PC-3 (cell line): ENCODE results near the gene LRP1B. TPM values are rescaled to one million over a fixed set of nuclear protein-coding genes. Genes with fewer than 3 reads are reported as not detected.

ENCODE experiments used
- ATAC-seq: fragments of 200-7000 bp; cut with Tn5 transposase; 2 replicates; pipeline ENCODE4 v1.9.1; 2020; ENCODE audit warnings: mild to moderate bottlenecking, moderate library complexity
- BruUV-seq: library from RNA; stranded (reverse); fragments of 400-500 nt; replicated peaks from 2 replicates; lab custom pipeline; 2021; lab: Mats Ljungman, UMichigan
- CTCF ChIA-PET: fragments of 300-600 bp; sonication (Branson Sonifier 250); formaldehyde crosslinking; loops from one replicate; lab custom pipeline; 2022; ENCODE audit warnings: antibody characterized with exemption; lab: Charles Lee
- POLR2A ChIA-PET: fragments of 300-600 bp; sonication (Branson Sonifier 250); formaldehyde crosslinking; loops from one replicate; lab custom pipeline; 2022; ENCODE audit warnings: antibody characterized with exemption; ENCODE audit not compliant: unreplicated experiment; lab: Charles Lee
- DNase-seq: peaks from one replicate; pipeline ENCODE4 v3.0.0-alpha.2; 2015
- H2AFZ ChIP-seq: fragments of 300-600 bp; sonication (generic); 2 replicates; pipeline ENCODE4 v1.6.0; 2016; ENCODE audit warnings: antibody characterized with exemption, low read length
- H3F3A ChIP-seq: fragments of 300-600 bp; sonication (generic); one replicate; pipeline ENCODE4 v1.6.0; 2017; ENCODE audit warnings: antibody characterized with exemption, low read length, control low read depth, mild to moderate bottlenecking; ENCODE audit not compliant: unreplicated experiment
- H3K27ac ChIP-seq: fragments of 300-600 bp; sonication (generic); 2 replicates; pipeline ENCODE4 v1.5.1; 2016; ENCODE audit warnings: mild to moderate bottlenecking, low read length
- H3K27me3 ChIP-seq: fragments of 300-600 bp; sonication (generic); 2 replicates; pipeline ENCODE4 v1.6.1; 2016; ENCODE audit warnings: low read length, mixed read lengths
- H3K36me3 ChIP-seq: fragments of 300-600 bp; sonication (generic); 2 replicates; pipeline ENCODE4 v1.6.1; 2016; ENCODE audit warnings: low read depth, mixed run types, low read length, mixed read lengths
- H3K4me1 ChIP-seq: fragments of 300-600 bp; sonication (generic); 2 replicates; pipeline ENCODE4 v1.5.1; 2016; ENCODE audit warnings: low read length; ENCODE audit not compliant: insufficient read depth
- H3K4me2 ChIP-seq: fragments of 300-600 bp; sonication (generic); 2 replicates; pipeline ENCODE4 v1.6.0; 2016; ENCODE audit warnings: low read length
- H3K4me3 ChIP-seq: fragments of 300-600 bp; sonication (generic); 2 replicates; pipeline ENCODE4 v1.5.1; 2016; ENCODE audit warnings: mild to moderate bottlenecking, low read length, mixed read lengths
- H3K79me2 ChIP-seq: fragments of 300-600 bp; sonication (generic); 2 replicates; pipeline ENCODE4 v1.6.1; 2017; ENCODE audit warnings: low read length, mixed read lengths
- H3K9ac ChIP-seq: fragments of 300-600 bp; sonication (generic); 2 replicates; pipeline ENCODE4 v1.6.0; 2016; ENCODE audit warnings: mild to moderate bottlenecking, low read length
- H3K9me2 ChIP-seq: fragments of 300-600 bp; sonication (generic); replicated peaks from 2 replicates; pipeline ENCODE4 v1.6.1; 2016; ENCODE audit warnings: mixed run types, low read length, mixed read lengths
- H3K9me3 ChIP-seq: fragments of 300-600 bp; sonication (generic); 2 replicates; pipeline ENCODE4 v1.6.1; 2016; ENCODE audit warnings: low read length, mixed read lengths
- H4K20me1 ChIP-seq: fragments of 300-600 bp; sonication (generic); 2 replicates; pipeline ENCODE4 v1.6.1; 2016; ENCODE audit warnings: low read length, mixed read lengths
- EZH2 ChIP-seq: fragments of 300-600 bp; sonication (generic); IDR thresholded peaks from one replicate; pipeline ENCODE4 v1.6.1; 2017; ENCODE audit warnings: antibody characterized with exemption, mild to moderate bottlenecking, low read length; ENCODE audit not compliant: unreplicated experiment
- EZH2phosphoT487 ChIP-seq: fragments of 300-600 bp; sonication (generic); IDR thresholded peaks from 2 replicates; pipeline ENCODE4 v1.6.1; 2018; ENCODE audit warnings: mild to moderate bottlenecking, antibody characterized with exemption, low read length, borderline replicate concordance
- intact Hi-C: fragments of 100-400 bp; cut with micrococcal nuclease; formaldehyde crosslinking; loops from 2 replicates; pipeline ENCODE4 v1.9.0; 2023
- total RNA-seq: library from RNA; depleted of rRNA; stranded (reverse); fragments of >200 nt; gene quantifications from 2 replicates; pipeline ENCODE4 v1.2.3, GENCODE V29; 2014
- TF ChIP-seq, protein P1 (sequence below): fragments of 300-600 bp; sonication (generic); conservative IDR thresholded peaks from 2 replicates; pipeline ENCODE4 v1.5.1; 2017; ENCODE audit warnings: antibody characterized with exemption, low read depth, mild to moderate bottlenecking, low read length

Gene LRP1B
- total RNA-seq, 1 experiment from 2014 or later, result 0.04 TPM

DNA sequence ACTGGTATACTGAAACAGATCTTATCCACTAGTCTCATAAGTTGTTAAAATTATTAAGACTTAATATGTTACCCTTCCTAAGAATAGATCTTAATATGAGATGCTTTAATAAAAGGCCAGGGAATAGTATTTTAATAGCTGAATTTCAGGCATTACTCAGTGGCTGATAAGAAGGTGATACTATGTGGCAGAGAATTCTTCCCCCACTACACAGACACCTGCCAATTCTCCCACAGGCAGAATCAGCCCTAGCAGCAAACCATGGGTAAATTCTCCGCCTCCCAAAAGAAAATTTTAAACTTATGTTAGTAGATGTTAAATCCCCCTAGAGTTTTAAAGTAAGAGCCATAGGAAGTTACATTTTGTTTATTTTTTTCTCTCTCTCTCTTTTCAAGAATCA, 888.8 kb downstream of the LRP1B start:
- Histone ChIP-seq H3K79me2 (no peaks in the 10 kb centered on the region), H3F3A (no peaks in the 10 kb centered on the region), H3K4me3 (no peak overlapping the region), H3K27ac (no peak overlapping the region), H3K4me1 (no peaks in the 10 kb centered on the region), H3K9ac (no peak overlapping the region), H3K9me2 (no peaks in the 10 kb centered on the region), H2AFZ (no peak overlapping the region), H4K20me1 (no peaks in the 10 kb centered on the region), H3K9me3 (no peaks in the 10 kb centered on the region), H3K27me3 (no peaks in the 10 kb centered on the region), H3K36me3 (no peaks in the 10 kb centered on the region), H3K4me2 (no peak overlapping the region)
- BruUV-seq, result no TSS peak
- ChIA-PET CTCF (no interaction called here), POLR2A (interaction anchor here (0.7 kb wide), 1 partner anchor 36 kb away, joined by 9 read pairs; no protein-coding TSS in a partner anchor)
- TF ChIP-seq, protein P1, sequence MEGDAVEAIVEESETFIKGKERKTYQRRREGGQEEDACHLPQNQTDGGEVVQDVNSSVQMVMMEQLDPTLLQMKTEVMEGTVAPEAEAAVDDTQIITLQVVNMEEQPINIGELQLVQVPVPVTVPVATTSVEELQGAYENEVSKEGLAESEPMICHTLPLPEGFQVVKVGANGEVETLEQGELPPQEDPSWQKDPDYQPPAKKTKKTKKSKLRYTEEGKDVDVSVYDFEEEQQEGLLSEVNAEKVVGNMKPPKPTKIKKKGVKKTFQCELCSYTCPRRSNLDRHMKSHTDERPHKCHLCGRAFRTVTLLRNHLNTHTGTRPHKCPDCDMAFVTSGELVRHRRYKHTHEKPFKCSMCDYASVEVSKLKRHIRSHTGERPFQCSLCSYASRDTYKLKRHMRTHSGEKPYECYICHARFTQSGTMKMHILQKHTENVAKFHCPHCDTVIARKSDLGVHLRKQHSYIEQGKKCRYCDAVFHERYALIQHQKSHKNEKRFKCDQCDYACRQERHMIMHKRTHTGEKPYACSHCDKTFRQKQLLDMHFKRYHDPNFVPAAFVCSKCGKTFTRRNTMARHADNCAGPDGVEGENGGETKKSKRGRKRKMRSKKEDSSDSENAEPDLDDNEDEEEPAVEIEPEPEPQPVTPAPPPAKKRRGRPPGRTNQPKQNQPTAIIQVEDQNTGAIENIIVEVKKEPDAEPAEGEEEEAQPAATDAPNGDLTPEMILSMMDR, result no peak
- TF ChIP-seq EZH2 (no peak), EZH2phosphoT487 (no peak)
- intact Hi-C loops, result no loop called here
- ATAC-seq, result no peak
- no peak for DNase-seq

DNA sequence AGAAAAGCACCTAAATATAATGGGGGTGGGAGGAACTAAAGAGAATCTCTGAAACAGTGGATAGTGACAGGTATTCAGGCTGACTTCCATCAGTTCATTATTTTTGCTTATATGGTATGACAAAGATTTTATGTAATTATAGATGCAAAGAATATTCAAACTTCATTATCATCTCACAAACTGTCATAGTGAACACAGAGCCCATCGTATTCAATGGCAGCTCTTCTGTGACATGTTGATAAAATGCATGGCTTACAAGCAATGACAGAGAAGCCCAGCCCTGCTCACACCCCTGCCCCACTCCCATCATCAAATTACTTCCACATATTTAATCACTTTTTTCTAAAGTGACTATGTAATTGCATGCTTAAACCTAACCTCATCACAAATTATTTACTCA, 904.3 kb downstream of the LRP1B start:
- no peaks in the 10 kb centered on the region for H3K9me3 ChIP-seq
- H3K9me2 ChIP-seq, result no peaks in the 10 kb centered on the region
- no TSS peak for BruUV-seq
- no peak for TF ChIP-seq EZH2
- TF ChIP-seq, protein P1, result no peak
- no peak for TF ChIP-seq EZH2phosphoT487
- DNase-seq (no peak), ATAC-seq (no peak)
- H3F3A ChIP-seq, result no peaks in the 10 kb centered on the region
- CTCF ChIA-PET, result no interaction called here
- H3K27ac ChIP-seq, result no peak overlapping the region
- no peak overlapping the region for H3K4me3 ChIP-seq
- H3K4me2 ChIP-seq, result no peak overlapping the region
- POLR2A ChIA-PET, result no interaction called here
- no peak overlapping the region for H2AFZ ChIP-seq
- no peaks in the 10 kb centered on the region for H3K27me3 ChIP-seq
- no peak overlapping the region for H3K9ac ChIP-seq
- no peaks in the 10 kb centered on the region for H3K79me2 ChIP-seq
- H3K36me3 ChIP-seq, result no peaks in the 10 kb centered on the region
- intact Hi-C loops, result no loop called here
- H3K4me1 ChIP-seq, result no peaks in the 10 kb centered on the region
- H4K20me1 ChIP-seq, result no peaks in the 10 kb centered on the region

DNA sequence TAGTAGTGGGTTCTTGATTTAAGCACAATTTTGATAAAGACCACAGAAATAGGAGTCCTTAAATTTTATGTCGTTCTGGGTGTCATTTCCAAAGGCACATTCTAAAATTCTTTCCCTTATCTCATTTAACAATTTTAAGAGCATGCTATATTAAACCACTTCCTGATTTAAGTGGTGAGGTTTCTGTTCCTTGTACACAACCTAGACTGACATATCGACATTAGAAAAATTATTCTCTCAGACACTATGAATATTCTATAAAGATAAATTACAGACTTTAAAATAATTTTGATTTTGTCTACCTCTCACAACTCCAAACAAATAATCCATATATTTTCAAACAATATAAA, 923.8 kb downstream of the LRP1B start:
- no peak for ATAC-seq
- Histone ChIP-seq H3F3A (no peaks in the 10 kb centered on the region), H3K36me3 (no peaks in the 10 kb centered on the region), H3K27me3 (no peaks in the 10 kb centered on the region), H4K20me1 (no peaks in the 10 kb centered on the region), H3K4me2 (no peak overlapping the region), H3K27ac (no peak overlapping the region), H3K9me3 (no peaks in the 10 kb centered on the region), H3K79me2 (no peaks in the 10 kb centered on the region), H3K4me1 (no peaks in the 10 kb centered on the region), H2AFZ (no peak overlapping the region), H3K9me2 (no peaks in the 10 kb centered on the region), H3K9ac (no peak overlapping the region), H3K4me3 (no peak overlapping the region)
- CTCF ChIA-PET, result no interaction called here
- intact Hi-C loops, result no loop called here
- DNase-seq, result no peak
- no TSS peak for BruUV-seq
- POLR2A ChIA-PET, result no interaction called here
- TF ChIP-seq, protein P1, result no peak
- TF ChIP-seq EZH2 (no peak), EZH2phosphoT487 (no peak)
